Measurements from ENCODE around the gene SELENOP. TPM values are rescaled to one million over a fixed set of nuclear protein-coding genes. Genes with fewer than 3 reads are reported as not detected.

SELENOP gene, protein sequence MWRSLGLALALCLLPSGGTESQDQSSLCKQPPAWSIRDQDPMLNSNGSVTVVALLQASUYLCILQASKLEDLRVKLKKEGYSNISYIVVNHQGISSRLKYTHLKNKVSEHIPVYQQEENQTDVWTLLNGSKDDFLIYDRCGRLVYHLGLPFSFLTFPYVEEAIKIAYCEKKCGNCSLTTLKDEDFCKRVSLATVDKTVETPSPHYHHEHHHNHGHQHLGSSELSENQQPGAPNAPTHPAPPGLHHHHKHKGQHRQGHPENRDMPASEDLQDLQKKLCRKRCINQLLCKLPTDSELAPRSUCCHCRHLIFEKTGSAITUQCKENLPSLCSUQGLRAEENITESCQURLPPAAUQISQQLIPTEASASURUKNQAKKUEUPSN
- total RNA-seq, result 0.66 and 3.4 TPM in 2 replicates

DNA sequence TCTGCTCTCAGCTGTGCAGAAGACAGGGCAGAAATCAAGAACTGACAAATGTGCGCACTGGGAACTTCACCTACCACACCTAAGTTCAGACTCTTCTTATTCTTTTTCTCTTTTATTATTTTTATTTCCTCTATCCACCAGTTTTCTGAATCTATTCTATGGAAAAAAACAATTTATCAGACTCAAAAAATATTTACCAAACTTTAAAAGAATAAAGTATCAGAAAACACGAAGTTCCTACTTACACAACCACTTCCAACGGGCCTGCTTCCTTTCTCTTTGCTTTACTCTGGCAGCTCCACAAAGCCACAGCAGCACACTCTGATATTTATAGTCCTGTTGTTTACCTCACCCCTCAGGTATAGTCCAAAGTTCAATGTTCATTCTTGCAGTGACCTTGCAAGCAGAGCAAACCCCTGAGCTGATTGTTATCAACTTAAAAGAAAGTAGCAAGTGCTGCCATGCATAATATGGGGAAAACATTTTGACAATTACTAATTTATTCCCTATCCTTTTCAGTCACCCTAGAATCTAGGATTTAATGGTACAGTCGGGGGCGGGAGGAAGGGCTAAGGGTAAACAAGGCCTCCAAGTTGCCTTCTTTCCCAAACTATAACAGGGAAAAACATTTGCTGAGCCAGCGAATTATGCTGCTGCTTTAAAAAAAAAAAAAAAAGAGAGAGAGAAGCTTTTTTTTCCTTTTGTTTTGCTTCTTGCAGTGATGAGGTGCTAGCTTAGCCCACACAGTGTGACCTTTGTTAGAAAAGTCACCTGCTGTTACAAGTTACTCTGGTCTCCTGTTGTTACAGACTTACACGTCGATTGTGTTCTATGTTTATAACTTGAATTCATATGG, at the start of gene SELENOP:
Gene SELENOP, minus strand, starts transcription at position 302 of the 856 bp plus-strand sequence. CDS start 3,539 bp downstream, outside the sequence.

DNA sequence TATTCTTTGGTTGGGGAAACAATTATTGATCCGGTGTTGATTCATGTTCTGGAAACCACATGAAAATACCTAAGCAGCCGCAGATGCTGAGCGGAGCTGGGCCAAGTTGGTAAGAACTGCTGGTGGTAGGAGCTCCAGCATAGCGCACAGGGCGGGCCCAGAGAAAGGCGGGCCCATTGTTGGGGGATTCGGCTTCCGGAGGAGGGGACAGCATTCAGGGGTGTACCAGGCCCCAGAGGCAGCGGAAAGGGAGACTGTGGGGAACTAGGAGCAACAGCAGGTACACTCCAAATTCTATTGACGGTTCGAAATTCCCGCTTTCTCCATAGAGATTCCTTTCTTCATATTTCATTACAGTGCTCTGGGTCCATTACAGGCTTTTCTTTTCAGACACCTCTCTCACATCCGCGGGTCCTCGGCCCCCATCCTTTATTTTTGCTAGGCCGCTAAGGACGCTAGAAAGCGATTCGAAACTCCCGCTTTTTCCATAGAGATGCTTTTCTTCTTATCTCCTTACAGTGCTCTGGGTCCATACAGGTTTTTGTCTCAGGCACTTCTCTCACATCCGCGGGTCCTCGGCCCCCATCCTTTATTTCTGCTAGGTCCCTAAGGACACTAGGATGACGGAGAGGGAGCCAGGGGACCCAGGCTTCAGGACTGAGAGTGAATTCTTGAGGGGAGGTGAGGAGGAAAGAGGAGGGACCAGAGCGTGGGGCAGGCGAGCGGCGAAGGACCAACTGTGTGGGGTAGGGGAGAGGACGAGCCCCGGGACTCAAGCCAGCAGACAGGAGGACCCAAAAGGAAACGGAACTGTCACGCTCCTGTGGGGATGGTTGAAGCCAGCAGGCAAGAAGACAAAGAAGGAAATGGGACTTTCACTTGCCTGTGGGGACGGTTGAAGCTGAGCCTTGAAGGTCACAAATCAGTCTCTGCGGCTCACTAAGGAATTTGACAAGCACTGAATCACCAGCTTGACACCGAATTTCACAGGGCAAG, 54.8 kb downstream of the SELENOP start, which contains the start of gene CCDC152:
Gene CCDC152, plus strand, starts transcription at position 213 of the 996 bp plus-strand sequence. CDS start 2,304 bp downstream, outside the sequence.

Other genes with a start within 250 kb of the SELENOP start
- 3.7 and 4.0 TPM in 2 replicates for gene CCDC152, start 55.1 kb downstream of the SELENOP start, total RNA-seq
- gene ANXA2R, start 228.4 kb upstream of the SELENOP start, total RNA-seq, result 2.1 and 5.5 TPM in 2 replicates

All from thoracic aorta endothelial cell (primary cell).